ENCODE measurements around the gene MACROD2. TPM values are rescaled to one million over a fixed set of nuclear protein-coding genes. Genes with fewer than 3 reads are reported as not detected.

The MACROD2 gene
- total RNA-seq, 1 experiment from 2014 or later, result not detected

GRCh38 chr20:15610787-15611186 is 1615.5 kb downstream of the MACROD2 start:
- H3K27me3 ChIP-seq (replicated peaks), result no peaks in the 10 kb centered on the region
- no peak overlapping the region for H3K27ac ChIP-seq
- no peaks in the 10 kb centered on the region for H3K4me1 ChIP-seq (replicated peaks)
- no peak overlapping the region for H3K4me3 ChIP-seq
- no peaks in the 10 kb centered on the region; the same call in none of the 2 replicates for H3K9me3 ChIP-seq (replicated peaks)
- H3K36me3 ChIP-seq, result no peaks in the 10 kb centered on the region
- no peak for DNase-seq (ENCODE audit: low read depth in 1 of 2, low spot score in 2 of 2)

- Histone ChIP-seq H3K27ac (no peak overlapping the region), H3K4me1 (replicated peaks) (no peaks in the 10 kb centered on the region), H3K9me3 (replicated peaks) (peaks cover 2% of the 10 kb centered on the region), H3K27me3 (replicated peaks) (no peaks in the 10 kb centered on the region), H3K4me3 (no peak overlapping the region), H3K36me3 (no peaks in the 10 kb centered on the region)
- DNase-seq (ENCODE audit: low read depth in 1 of 2, low spot score in 2 of 2), result no peak
Observed at GRCh38 chr20:15611541-15611940, 1616.2 kb downstream of the MACROD2 start.

GRCh38 chr20:15612198-15612597 is 1616.9 kb downstream of the MACROD2 start:
- Histone ChIP-seq H3K27me3 (replicated peaks) (no peaks in the 10 kb centered on the region), H3K27ac (no peak overlapping the region), H3K4me1 (replicated peaks) (no peaks in the 10 kb centered on the region), H3K36me3 (no peaks in the 10 kb centered on the region), H3K9me3 (replicated peaks) (peaks cover 3% of the 10 kb centered on the region), H3K4me3 (no peak overlapping the region)
- DNase-seq (ENCODE audit: low read depth in 1 of 2, low spot score in 2 of 2), result no peak

- H3K36me3 ChIP-seq, result no peaks in the 10 kb centered on the region
- H3K4me1 ChIP-seq (replicated peaks), result no peaks in the 10 kb centered on the region
- no peak for DNase-seq (ENCODE audit: low read depth in 1 of 2, low spot score in 2 of 2)
- no peak overlapping the region for H3K4me3 ChIP-seq
- H3K27me3 ChIP-seq (replicated peaks), result no peaks in the 10 kb centered on the region
- H3K27ac ChIP-seq, result no peak overlapping the region
- peaks cover 3% of the 10 kb centered on the region for H3K9me3 ChIP-seq (replicated peaks)
Observed at GRCh38 chr20:15612769-15613168, 1617.5 kb downstream of the MACROD2 start.

GRCh38 chr20:15613530-15613929 is 1618.2 kb downstream of the MACROD2 start:
- H3K4me1 ChIP-seq (replicated peaks), result no peaks in the 10 kb centered on the region
- no peaks in the 10 kb centered on the region for H3K27me3 ChIP-seq (replicated peaks)
- no peak overlapping the region for H3K27ac ChIP-seq
- peaks cover 3% of the 10 kb centered on the region for H3K9me3 ChIP-seq (replicated peaks)
- H3K4me3 ChIP-seq, result no peak overlapping the region
- no peak for DNase-seq (ENCODE audit: low read depth in 1 of 2, low spot score in 2 of 2)
- no peaks in the 10 kb centered on the region for H3K36me3 ChIP-seq

- Histone ChIP-seq H3K4me1 (replicated peaks) (no peaks in the 10 kb centered on the region), H3K27me3 (replicated peaks) (no peaks in the 10 kb centered on the region), H3K36me3 (no peaks in the 10 kb centered on the region), H3K9me3 (replicated peaks) (peaks cover 3% of the 10 kb centered on the region), H3K4me3 (no peak overlapping the region), H3K27ac (no peak overlapping the region)
- no peak for DNase-seq (ENCODE audit: low read depth in 1 of 2, low spot score in 2 of 2)
Observed at GRCh38 chr20:15616626-15617025, 1621.3 kb downstream of the MACROD2 start.

GRCh38 chr20:15618110-15618509 is 1622.8 kb downstream of the MACROD2 start:
- no peaks in the 10 kb centered on the region for H3K4me1 ChIP-seq (replicated peaks)
- H3K4me3 ChIP-seq, result no peak overlapping the region
- no peak for DNase-seq (ENCODE audit: low read depth in 1 of 2, low spot score in 2 of 2)
- H3K27me3 ChIP-seq (replicated peaks), result no peaks in the 10 kb centered on the region
- H3K27ac ChIP-seq, result no peak overlapping the region
- H3K36me3 ChIP-seq, result no peaks in the 10 kb centered on the region
- H3K9me3 ChIP-seq (replicated peaks), result peaks cover 3% of the 10 kb centered on the region

- Histone ChIP-seq H3K36me3 (no peaks in the 10 kb centered on the region), H3K27ac (no peak overlapping the region), H3K4me3 (no peak overlapping the region), H3K27me3 (replicated peaks) (no peaks in the 10 kb centered on the region), H3K9me3 (replicated peaks) (peaks cover 3% of the 10 kb centered on the region), H3K4me1 (replicated peaks) (no peaks in the 10 kb centered on the region)
- no peak for DNase-seq (ENCODE audit: low read depth in 1 of 2, low spot score in 2 of 2)
Observed at GRCh38 chr20:15618912-15619311, 1623.6 kb downstream of the MACROD2 start.

GRCh38 chr20:15619341-15619740 is 1624.0 kb downstream of the MACROD2 start:
- DNase-seq (ENCODE audit: low read depth in 1 of 2, low spot score in 2 of 2), result no peak
- no peaks in the 10 kb centered on the region for H3K27me3 ChIP-seq (replicated peaks)
- H3K27ac ChIP-seq, result no peak overlapping the region
- peaks cover 3% of the 10 kb centered on the region for H3K9me3 ChIP-seq (replicated peaks)
- no peak overlapping the region for H3K4me3 ChIP-seq
- H3K4me1 ChIP-seq (replicated peaks), result no peaks in the 10 kb centered on the region
- H3K36me3 ChIP-seq, result no peaks in the 10 kb centered on the region

- no peaks in the 10 kb centered on the region for H3K4me1 ChIP-seq (replicated peaks)
- no peak overlapping the region for H3K4me3 ChIP-seq
- DNase-seq (ENCODE audit: low read depth in 1 of 2, low spot score in 2 of 2), result no peak
- no peak overlapping the region for H3K27ac ChIP-seq
- no peaks in the 10 kb centered on the region for H3K36me3 ChIP-seq
- H3K27me3 ChIP-seq (replicated peaks), result no peaks in the 10 kb centered on the region
- peaks cover 3% of the 10 kb centered on the region for H3K9me3 ChIP-seq (replicated peaks)
Observed at GRCh38 chr20:15619816-15620215, 1624.5 kb downstream of the MACROD2 start.

- no peak overlapping the region for H3K27ac ChIP-seq
- H3K9me3 ChIP-seq (replicated peaks), result no peaks in the 10 kb centered on the region
- no peaks in the 10 kb centered on the region for H3K4me1 ChIP-seq (replicated peaks)
- no peaks in the 10 kb centered on the region for H3K36me3 ChIP-seq
- H3K27me3 ChIP-seq (replicated peaks), result no peaks in the 10 kb centered on the region
- no peak for DNase-seq (ENCODE audit: low read depth in 1 of 2, low spot score in 2 of 2)
- no peak overlapping the region for H3K4me3 ChIP-seq
Observed at GRCh38 chr20:15622368-15622767, 1627.1 kb downstream of the MACROD2 start.

- Histone ChIP-seq H3K4me1 (replicated peaks) (no peaks in the 10 kb centered on the region), H3K27ac (no peak overlapping the region), H3K27me3 (replicated peaks) (no peaks in the 10 kb centered on the region), H3K9me3 (replicated peaks) (no peaks in the 10 kb centered on the region), H3K36me3 (no peaks in the 10 kb centered on the region), H3K4me3 (no peak overlapping the region)
- DNase-seq (ENCODE audit: low read depth in 1 of 2, low spot score in 2 of 2), result no peak
Observed at GRCh38 chr20:15623215-15623614, 1627.9 kb downstream of the MACROD2 start.

- Histone ChIP-seq H3K36me3 (no peaks in the 10 kb centered on the region), H3K27ac (no peak overlapping the region), H3K4me1 (replicated peaks) (no peaks in the 10 kb centered on the region), H3K9me3 (replicated peaks) (no peaks in the 10 kb centered on the region), H3K27me3 (replicated peaks) (no peaks in the 10 kb centered on the region), H3K4me3 (no peak overlapping the region)
- no peak for DNase-seq (ENCODE audit: low read depth in 1 of 2, low spot score in 2 of 2)
Observed at GRCh38 chr20:15625981-15626380, 1630.7 kb downstream of the MACROD2 start.

- Histone ChIP-seq H3K4me3 (no peak overlapping the region), H3K27me3 (replicated peaks) (no peaks in the 10 kb centered on the region), H3K36me3 (no peaks in the 10 kb centered on the region), H3K27ac (no peak overlapping the region), H3K4me1 (replicated peaks) (no peaks in the 10 kb centered on the region), H3K9me3 (replicated peaks) (no peaks in the 10 kb centered on the region)
- DNase-seq (ENCODE audit: low read depth in 1 of 2, low spot score in 2 of 2), result peak in 1 of 2 experiments; percentile 6
Observed at GRCh38 chr20:15627089-15627488, 1631.8 kb downstream of the MACROD2 start.

- DNase-seq (ENCODE audit: low read depth in 1 of 2, low spot score in 2 of 2), result no peak
- H3K27me3 ChIP-seq (replicated peaks), result no peaks in the 10 kb centered on the region
- 0 out of 2 replicates have a peak, but pooled peaks cover under 1% of the 10 kb centered on the region for H3K9me3 ChIP-seq (replicated peaks)
- H3K36me3 ChIP-seq, result no peaks in the 10 kb centered on the region
- H3K4me3 ChIP-seq, result no peak overlapping the region
- no peak overlapping the region for H3K27ac ChIP-seq
- H3K4me1 ChIP-seq (replicated peaks), result no peaks in the 10 kb centered on the region
Observed at GRCh38 chr20:15627501-15627903, 1632.2 kb downstream of the MACROD2 start.
